Hepatocyte (in vitro differentiated cells): ENCODE results near the gene ZHX3.

Source experiments
- EZH2 ChIP-seq: fragments of 200-600 bp; sonication (generic); IDR thresholded peaks from 2 replicates; pipeline ENCODE4 v1.6.1; 2016; ENCODE audit warnings: antibody characterized with exemption, mild to moderate bottlenecking, borderline replicate concordance
- EZH2phosphoT487 ChIP-seq: fragments of 200-600 bp; sonication (generic); IDR thresholded peaks from one replicate; pipeline ENCODE4 v1.6.1; 2018; ENCODE audit warnings: antibody characterized with exemption, mild to moderate bottlenecking, low read depth, moderate library complexity; ENCODE audit not compliant: unreplicated experiment, severe bottlenecking

GRCh38 chr20:41203660-41204059 is 113.9 kb downstream of the ZHX3 start:
- no peak for TF ChIP-seq EZH2
- no peak for TF ChIP-seq EZH2phosphoT487
